EH (cell line): Measurements from ENCODE around the gene GALNT14.

ENCODE experiments used
- DNase-seq: peaks from one replicate; pipeline ENCODE4 v3.0.0-alpha.2; 2015; ENCODE audit warnings: low read depth

Gene GALNT14

DNA sequence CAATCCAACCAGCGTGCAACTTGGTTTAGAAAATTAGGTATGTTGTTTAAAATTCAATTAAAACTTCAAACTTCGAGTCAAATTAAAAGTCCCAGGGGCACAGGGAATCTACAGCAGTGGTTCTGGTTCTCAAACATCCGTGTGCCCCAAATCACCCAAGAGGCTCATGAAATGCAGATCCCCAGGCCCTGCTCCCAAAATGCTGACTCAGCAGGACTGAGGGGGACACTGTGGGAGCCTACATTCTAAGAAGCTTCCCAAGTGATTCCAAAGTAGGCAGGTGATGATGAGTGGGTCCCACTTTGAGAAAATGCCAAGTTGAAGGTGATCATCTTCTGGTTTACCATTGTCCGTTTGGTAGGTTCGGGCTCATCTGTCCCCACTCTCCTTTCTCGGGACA, 82.3 kb downstream of the GALNT14 start:
- DNase-seq = no peak

DNA sequence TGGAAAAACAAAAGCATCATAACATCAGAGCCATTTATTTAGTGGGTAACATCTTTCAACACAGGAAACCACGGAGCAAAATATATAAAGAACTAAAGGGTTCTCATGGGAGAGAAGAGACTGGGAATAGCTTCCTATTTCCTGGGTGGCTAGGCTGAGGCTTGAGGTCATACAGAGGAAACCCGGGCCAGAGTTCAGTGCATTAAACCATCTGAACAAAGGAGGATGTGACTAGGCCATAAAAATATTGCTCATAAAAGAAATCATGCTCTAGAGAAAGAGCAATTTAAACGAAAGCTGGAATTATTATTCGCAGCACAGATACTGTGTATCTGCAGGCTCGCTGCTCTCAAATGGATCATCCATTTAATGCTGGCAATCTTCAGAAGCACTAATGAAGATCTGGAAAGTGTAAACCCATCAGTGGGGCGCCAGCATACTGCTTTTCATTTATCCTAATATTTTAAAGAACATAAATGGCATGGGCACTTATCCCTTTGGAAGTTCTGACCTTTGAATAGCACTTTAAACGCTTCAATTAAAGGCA, 83.3 kb downstream of the GALNT14 start:
- DNase-seq = no peak

DNA sequence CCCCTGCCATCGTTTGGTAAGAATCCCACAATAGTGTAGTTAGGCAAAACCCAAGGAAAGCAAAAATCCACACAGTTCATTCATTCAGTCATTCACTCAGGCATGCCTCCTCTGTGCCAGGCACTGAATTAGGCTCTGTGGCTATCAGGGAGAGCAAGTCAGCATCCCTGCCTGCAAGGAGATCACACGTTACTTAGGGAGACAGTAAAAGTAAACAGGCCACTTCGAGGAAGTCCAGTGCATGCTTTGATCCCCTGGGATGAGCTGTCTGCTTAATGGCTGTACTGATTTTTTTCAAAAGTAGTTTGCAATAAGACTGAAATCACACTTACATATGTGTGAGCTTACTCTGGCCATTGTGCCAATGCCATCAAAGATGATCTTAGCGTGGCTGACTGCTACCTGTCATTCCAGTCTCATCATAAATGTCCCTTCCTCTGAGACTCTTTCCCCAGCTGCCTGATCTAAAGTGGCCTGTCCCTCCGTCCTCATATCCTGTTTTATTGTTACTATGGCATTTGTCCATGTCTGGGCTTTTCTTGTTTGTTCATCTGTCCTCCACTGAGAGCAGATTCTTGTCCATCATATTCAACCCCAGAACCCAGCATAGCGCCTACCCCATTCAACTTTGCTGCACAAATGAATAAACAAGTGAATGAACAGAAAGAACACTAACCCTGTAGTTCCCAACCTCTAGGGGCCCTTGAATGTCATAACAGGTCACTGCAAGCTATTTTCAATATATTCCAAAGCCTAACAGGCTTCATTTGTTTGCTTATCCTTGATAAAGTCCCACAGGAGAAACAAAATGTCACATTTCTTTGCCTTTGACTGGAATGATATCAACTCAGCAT, 84.1 kb downstream of the GALNT14 start:
- no peak for DNase-seq

DNA sequence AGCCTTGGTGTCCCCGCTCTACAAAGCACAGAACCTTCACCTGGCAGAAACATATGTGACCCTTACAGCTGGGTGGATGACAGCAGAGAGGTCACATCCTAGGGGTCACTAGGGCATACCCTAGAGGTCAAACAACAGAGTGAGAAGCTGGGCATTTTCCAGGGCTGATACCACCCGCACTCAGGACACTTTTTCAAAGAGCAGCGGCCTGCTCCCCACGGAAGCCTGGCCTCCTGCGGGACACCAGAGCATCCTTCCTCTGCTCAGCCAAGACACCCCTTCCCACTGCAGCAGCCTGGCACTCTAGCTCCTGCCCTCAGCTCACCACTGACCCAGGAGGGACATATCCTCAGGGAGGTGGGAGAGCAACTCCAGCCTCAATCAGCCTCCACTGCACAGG, 86.0 kb downstream of the GALNT14 start:
- DNase-seq = no peak

DNA sequence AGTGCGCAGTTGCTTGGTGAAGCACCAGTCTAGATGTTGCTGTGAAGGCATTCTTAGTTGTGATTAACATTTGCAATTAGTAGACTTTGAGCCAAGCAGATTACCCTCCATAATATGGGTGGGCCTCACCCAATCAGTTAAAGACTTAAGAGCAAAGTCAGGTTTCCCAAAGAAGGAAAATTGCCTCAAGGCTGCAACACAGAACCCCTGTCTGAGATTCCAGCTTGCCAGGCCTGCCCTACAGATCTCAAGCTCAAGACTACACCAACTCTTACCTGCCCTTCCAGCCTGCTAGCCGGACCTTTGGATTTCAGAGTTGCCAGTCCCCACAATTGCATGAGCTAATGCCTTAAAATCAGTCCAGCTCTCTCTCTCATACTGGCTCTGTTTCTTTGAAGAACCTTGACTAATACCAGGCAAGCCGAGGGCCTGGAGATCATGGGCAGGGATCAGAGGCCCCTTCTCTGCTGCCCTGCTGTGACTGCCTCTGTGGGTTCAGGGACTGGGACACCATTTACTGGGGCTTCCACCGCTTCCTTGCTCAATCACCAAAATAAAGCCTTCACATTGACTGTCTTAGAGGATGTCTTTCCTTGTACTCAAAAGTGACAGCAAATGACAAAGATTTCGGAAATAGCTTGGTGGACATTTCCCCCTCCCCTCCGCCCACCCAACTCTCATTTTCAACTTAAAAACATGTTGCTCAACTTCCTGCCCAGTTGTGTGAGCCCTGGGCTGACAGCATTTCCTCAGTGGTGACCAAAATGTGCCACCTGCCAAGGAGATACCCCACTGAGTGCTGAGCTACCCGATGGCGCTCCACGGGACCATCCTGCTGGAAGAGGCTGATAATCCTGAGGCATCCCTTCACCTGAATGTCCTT, 86.7 kb downstream of the GALNT14 start:
- DNase-seq = no peak

DNA sequence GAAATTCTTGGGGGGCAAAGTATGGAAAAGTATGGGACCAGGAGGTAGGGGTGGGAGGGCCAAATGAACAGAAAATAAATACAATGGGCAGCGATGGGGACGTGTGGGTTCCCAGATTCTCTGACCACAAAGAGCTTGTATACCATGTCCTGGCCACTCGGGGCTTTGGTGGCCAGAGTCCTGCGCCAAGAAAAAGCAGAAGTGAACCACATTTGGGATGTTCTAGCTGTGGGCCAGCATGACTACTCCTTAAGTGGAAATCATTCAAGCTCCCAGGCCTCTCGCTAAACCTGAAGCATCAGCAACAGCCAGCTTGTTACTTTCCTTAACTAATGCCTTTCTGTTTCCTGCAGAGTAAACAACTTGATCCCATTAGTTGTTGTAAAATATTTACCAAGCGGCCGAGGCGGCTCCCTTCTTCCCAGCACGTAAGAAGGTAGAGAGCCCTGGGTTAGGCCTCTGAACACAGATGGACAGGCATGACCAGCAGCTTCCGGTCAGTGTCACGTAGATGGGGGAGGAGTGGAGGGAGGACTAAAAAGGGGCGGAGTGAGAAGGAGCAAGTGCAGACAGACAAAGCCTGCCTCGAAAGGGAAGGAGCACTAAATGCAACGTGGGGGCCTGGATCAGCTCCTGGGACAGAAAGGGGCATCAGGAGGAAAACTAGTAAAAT, 88.2 kb downstream of the GALNT14 start:
- no peak for DNase-seq

DNA sequence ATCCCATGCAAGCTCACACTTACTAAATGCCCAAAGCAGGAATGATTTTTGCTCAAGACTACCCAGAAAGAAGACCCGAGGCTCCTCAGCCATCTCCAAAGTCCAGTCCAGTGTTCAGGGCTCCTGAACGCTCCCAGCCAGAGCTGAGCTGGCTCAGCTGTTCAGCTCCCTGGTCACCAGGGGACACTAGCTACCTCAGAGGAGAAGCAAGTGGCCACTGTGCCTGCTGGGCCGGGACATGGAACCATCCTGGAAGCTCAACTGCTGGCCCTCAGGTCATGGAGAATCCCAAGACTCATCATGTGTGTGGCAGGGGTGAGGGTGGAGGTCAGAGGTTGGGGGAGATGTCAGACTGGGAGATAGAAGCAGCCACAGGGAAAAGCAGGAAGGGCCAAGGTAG, 89.0 kb downstream of the GALNT14 start:
- DNase-seq = no peak

DNA sequence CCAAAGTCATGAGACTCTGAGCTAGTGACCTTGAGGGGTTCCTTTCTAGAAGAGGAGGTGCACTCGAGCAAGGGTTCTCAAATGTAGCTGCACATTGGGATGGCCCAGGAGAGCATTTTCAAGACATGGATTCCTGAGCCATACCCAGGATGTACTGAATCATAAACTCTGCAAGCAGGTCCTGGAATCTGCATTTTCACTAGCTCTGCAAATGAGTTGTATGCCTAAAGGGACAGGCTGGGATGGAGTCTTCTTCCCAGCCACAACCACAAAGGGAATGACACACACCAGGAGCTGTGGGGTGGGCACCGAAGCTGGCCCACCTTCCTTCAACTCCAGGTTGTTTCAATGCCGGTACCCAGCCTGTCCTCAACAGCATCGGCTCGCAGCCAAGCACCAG, 90.6 kb downstream of the GALNT14 start:
- no peak for DNase-seq

DNA sequence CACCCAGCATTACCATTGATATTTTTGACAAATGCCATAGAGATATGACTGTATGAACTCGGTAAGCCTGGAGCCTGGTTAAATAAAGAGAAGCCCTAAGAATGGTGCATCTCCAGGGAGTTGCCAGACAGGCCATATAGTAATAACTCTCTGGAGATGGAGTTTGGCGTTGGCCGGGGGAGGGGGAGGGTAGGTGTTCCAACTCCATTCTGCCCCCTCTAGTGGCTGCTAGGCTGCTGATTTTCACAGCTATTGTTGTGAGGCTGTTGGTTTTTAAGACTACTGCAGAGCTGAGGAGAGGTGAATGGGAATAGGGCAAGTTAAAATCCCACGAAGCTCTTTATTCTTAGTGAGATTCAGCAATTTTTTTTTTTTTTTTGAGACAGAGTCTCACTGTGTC, 99.9 kb downstream of the GALNT14 start:
- DNase-seq = no peak

DNA sequence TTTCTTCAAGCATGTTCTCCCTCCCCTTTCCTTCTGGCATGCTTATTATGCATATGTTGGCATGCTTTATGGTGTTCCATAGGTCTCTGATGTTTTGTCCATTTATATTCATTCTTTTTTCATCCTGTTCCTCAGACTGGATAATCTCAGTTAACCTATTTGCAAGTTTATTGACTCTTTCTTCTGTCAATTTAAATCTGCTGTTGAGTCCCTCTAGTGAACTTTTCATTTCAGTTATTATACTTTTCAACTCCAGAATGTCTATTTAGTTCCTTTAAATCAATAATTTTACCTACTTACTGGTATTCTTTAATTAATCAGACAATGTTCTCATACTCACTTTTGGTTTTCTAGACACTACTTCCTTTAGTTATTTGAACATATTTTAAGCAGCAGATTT, 101.2 kb downstream of the GALNT14 start:
- no peak for DNase-seq

DNA sequence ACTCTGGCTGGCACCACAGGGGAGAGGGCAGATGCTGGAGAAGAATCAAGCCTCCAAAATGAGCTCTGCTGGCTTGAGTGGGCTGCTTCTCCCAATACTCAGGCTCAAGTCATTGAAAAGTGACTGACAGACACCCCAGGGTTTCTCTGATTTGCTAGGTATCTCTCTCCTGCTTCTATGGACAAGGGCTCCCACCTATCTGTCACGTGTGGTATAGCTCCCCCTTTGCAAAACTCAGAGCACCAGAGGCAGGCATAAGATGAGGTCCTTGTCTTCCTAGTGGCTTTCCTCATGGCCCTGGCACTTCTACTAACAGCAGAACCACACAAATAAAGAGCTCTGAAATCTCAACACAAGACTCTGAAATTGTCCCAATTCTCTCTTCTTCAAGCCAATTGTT, 105.2 kb downstream of the GALNT14 start:
- DNase-seq = no peak

DNA sequence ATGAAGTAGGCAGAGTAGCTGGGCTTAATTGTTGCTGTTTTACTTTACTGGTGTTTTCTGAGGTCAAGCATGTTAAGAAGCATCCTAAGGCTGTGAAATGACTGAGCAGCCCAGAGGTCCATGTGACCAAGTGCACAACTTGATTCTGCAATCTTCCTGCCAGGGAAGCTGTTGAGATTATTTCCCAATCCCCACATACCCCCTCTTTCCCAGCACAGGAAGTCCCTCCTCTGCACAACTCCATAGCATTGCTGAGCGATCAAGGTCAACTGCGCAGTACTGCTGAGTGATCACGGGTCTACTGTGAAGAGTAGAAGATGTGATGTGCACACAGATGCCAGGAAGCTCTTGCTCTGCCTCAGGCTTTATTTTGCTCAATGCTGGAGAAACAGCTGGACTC, 105.8 kb downstream of the GALNT14 start:
- no peak for DNase-seq

DNA sequence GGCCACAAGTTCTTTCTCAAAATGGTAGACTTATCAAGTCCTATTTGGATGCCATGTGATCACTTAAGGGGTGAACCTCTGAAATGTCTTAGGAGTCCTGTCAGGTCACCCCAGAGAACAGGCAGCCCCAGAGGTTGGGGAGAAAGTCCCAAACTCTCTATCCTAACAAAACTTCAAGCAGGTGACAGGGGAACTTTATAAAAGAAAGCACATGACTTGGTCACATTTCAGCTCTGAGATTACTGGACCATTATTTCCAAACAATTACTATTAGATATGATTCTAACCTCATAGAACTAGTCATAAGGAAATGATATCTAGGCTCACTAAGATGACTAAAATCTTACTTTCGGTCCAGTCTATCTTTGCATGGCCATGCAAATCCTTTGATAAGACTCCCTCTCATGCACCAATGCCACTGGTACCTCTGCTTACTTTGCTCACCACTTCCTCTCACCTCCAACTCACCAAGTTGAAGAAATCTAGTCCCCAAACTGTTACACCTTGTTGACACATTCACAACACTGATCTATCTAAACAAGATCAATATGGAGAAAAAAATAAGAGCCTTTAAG, 107.0 kb downstream of the GALNT14 start:
- DNase-seq = no peak

DNA sequence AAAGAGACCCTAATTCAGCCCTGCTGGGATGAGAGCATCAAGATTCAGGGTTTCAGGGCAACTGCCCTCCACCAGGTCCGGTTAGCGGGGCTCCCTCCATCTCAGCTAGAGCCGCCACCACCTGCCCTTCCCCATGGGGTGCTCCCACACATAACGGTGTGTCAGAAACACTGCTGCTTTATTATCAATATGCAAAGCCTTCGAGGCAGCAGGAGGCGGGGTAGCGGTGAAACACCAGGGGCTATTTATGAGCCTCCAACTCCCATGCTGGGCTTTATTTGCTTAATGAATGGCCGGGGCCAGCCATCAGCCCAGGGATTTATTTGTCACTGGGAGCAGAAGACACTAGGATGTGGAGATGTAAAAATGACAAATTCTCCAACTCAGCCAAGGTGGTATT, 109.8 kb downstream of the GALNT14 start:
- no peak for DNase-seq

DNA sequence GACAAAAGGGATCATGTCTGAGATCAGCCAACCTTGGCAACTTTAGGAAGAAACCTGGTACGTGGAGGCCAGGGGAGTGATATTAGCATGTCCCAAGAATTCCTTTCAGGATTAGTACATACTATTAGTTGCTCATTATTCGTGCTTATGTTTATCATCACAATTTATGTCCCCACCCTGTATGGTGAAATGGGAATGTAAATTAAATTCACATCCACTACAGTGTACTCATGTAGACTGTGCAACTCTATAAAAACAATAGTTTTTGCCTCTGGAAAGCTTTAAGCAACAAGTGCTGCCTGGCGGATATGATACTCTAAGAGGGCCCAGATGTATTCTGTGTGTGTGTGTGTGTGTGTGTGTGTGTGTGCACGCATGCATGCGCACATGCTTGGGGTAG, 110.7 kb downstream of the GALNT14 start:
- no peak for DNase-seq

DNA sequence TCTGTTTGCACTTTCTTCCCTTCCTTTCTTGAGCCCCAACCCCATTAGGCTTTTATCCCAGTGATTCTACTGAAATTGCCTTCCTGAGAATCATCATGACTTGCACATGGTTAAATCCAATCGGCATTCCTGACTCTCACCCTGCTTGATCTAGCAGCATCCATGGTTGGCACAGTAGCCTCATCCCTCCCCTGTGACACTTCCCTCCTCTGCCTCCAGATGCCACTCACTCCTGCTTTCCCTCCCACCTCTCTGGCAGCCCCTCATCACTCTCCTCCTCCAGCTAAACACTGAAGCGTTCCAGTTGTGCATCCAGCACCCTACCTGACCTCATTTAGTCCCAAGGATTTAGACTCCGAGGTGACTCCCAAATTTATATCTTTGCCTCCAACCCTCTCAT, 114.7 kb downstream of the GALNT14 start:
- DNase-seq = no peak

DNA sequence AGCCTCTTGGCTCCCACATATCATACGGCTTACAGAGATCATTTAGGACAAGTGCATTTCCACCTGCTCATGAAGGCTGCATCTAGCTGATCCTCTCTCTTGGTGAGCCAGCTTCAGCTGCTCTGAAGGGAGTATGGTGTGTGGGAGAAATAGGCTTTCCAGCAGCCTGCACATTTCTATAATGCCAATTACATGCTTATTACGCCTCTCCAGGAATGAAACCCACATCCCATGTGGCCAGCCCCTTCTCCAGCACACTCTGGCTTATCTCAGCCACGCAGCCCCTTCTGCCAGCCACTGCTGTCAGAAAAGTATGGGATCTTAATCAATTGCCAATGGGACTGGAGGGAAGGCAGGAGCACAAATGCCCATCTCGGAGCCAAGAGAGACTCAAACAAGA, 117.5 kb downstream of the GALNT14 start:
- DNase-seq = no peak

DNA sequence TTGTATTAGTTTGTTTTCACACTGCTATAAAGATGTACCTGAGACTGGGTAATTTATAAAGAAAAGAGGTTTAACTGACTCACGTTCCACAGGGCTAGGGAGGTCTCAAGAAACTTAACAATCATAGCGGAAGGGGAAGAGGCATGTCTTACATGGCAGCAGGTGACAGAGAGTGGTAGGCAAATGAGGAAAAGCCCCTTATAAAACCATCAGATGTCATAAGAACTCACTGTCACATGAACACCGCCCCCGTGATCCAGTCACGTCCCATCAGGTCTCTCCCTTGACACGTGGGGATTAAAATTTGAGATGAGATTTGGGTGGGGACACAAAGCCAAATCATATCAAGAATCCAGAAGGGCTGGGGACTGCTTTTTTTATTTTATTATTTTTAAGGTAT, 120.0 kb downstream of the GALNT14 start:
- DNase-seq = no peak

DNA sequence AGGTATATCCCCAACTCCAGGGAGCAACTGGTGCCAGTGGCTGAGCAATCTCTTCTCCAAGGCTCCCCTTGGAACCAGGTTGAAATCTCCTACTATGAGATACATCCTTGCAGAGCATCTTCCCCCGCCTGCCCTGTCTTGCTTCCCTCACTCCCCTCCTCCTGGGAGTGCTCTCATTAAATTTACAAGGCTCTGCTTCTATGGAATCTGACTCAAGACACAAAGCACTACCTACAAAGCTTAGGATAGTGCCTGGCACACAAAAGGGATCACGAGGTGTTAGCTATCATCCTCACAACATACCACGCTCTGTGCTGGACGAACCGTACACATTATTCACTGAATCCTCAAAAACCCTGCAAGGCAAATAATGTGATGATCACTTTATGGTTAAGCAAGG, 121.6 kb downstream of the GALNT14 start:
- no peak for DNase-seq

DNA sequence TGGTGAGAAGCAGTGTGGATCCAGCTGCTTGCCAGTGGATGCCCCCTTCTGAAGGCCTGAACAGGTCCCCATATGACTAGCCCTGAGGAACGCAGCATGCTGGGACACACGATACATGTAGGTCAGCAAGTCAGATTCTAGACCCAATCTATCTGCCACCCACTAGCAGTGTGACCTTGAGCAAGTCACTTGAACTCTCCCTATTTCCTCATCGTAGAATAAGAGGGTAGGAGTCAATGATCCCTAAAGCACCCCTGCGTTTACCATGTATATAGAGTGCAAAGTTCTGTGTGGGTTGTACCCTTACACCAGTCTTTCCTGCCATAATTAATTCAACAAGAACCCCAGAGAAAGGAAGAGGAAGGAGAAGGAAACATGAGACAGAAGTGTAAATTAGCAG, 123.7 kb downstream of the GALNT14 start:
- DNase-seq = no peak

DNA sequence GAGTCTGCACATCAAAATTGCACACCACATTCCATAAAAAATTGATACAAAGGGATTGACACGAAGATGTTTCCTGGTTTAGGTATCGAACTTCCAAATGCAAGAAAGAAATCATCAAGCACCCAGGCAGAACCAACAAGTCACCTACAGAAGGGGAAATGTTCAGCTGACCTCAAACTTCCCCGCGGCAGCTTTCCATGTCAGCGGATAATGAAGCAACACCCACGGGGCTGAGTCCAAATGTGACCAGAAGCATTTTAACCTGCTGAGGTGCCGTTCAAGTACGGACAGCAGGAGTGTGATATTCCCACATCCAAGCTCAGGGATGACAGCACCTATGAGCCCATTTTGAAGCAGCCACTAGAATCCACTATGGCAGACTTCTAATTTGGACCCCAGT, 124.9 kb downstream of the GALNT14 start:
- no peak for DNase-seq

DNA sequence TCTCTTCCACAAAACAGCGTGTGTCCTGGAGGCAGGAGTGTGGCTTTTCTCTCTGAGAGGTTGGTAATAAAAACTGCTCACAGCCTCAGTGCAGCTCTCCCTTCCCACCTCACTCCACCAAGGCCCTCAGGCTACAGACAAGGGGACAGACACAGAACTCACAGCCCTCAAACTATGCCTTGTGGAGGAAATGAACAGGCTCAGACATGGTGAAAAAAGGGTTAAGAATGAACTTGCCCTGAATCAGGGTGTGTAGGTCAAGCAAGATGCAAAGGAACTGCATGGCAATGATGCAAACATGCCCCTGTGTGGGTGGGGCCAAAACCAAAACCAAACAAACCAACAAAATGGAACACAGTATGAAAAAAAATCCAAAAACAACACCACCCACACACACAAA, 125.8 kb downstream of the GALNT14 start:
- DNase-seq = no peak
